NCI-H446 (cell line): Measurements from ENCODE around the gene ZBTB2.
"Not testable (repeated sequence)": the region's sequence is repeated elsewhere in the genome, so short reads cannot be mapped to it uniquely, and the experiment has no call there.

Source experiments
- DNase-seq, 2 experiments: peaks; one replicate each; lab custom pipeline; 2025; lab: John Stamatoyannopoulos, UW

ZBTB2 gene

GRCh38 chr6:151372164-151372563, 19.2 kb downstream of the ZBTB2 start:
- DNase-seq, result no peak

DNA sequence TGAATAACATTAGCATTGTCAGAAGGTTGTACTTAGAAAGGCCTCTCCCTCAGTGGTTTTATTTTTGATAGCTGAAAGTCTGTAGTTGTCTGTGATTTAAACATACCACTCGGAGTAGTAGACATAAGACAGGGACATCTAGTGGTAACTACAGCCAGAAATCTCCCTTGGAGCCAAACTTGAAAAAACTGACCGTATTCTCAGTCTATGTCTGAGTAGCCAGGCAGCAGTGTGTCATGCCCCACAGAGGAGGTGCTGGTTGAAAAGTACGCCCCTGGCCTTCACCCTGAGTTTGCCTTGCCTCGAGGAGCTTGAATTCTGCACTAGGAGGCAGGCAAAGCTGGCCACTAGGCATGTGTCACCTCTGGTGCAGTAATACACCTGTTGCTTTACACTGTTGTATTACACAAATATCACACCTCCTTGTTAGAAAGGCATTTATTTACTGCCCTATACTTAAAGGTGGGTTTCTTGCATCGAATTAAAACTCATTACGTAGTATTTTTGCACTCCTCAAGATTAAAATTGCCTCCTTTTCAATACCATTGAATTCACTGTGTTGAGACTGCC, 20.8 kb downstream of the ZBTB2 start:
- DNase-seq, result no peak

DNA sequence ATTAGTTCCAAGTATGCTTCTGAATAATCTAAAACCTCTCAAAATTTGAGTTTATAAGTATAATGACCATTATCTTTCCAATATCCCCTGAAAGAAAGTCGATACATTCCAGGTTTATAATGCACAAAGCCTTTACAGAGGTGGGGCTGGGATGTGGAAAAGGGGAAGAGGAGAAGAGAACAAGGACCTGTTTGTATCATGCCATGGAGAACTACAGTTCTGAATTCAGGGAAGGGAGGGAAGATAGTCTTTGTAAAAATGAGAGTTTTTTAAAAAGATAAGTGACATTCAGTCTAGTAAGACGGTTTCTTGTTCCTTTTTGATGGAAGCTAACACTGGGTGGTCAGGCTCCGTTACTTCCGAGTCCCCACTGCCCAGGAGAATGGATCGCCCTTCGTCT, 26.1 kb downstream of the ZBTB2 start:
- no peak for DNase-seq

- DNase-seq, result no peak
These were observed 31.9 kb downstream of the ZBTB2 start for GRCh38 chr6:151359486-151359885.

DNA sequence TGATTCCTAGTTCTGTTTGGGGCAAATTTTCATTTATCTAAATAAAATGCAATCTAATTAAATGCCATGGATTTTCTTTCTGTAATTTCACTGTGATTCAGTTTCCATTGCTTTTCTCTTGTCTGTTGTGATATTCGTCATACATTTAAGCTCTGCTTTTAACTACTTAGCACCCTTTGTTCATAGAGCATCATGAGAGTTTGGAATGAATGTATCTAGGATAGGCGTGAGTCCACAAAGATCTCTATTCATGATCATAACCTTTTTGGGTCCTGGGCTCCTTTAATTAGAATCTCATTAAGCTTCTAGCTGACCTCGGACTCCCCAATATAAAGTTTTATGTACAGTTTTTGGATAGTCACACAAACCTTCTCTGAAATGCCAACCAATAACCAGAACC, 32.9 kb downstream of the ZBTB2 start:
- DNase-seq, result no peak

DNA sequence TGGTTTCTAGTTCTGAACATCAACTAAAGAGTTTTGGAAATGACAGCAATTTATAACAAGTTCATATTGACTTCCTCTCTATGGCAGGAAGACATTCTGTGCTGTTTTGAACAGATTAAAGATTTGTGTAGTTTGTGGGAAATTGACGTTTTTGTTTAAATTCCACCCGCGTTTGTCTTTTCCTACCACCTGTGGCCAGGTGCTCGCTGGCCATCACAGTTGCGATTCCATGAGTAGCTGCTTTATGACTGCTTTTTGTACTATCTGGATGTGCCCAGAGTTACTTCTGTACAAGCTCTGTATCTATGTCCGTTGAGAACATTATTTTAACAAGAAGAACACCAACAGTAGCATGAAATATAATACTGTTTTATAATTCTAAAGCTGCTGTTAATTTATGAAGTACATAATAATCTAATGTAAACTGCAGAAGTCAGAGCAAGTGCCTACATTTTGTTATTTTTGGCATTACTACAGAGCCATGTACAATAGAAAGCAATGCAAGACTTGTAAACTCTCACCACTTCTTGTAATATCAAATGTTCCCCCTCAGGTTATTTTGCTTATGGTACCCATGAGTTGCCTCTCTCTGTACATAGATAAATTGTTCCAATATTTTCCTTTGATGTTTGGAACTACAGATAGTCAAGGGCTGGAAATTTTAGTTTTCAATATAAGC, 33.5 kb downstream of the ZBTB2 start:
- no peak for DNase-seq

DNA sequence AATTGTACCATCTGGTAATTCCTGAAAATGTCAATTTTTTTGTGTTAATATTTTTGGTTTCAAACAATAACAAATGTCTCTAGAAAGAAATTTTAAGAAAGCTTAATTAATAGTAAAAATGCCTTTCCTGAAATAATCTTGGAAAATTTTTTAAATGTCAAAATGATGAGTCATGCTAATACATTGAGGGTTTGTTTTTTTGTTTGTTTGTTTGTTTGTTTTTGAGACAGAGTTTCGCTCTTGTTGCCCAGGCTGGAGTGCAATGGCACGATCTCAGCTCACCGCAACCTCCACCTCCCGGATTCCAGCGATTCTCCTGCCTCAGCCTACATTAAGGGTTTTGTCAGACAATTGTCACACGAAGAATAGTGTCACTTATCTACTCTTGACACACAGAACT, 34.4 kb downstream of the ZBTB2 start:
- DNase-seq, result not testable (repeated sequence)

DNA sequence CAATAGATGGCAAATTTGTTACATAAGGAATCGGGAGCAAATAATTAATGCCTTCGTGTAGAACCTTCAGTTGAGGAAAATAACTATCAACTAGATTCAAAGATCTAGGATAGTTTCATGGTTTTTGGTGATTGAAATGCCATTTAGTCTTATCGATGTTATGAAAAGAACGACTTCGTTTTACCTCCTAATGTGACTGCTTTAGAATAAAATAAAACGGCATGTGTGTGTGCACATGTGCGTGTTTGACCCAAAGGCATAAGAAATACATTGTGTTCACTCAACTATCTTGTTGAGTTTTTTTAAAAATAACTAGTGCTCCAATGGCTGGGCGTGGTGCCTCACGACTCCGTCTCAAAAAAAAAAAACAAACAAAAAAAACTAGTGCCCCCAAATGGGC, 37.6 kb downstream of the ZBTB2 start:
- no peak for DNase-seq

DNA sequence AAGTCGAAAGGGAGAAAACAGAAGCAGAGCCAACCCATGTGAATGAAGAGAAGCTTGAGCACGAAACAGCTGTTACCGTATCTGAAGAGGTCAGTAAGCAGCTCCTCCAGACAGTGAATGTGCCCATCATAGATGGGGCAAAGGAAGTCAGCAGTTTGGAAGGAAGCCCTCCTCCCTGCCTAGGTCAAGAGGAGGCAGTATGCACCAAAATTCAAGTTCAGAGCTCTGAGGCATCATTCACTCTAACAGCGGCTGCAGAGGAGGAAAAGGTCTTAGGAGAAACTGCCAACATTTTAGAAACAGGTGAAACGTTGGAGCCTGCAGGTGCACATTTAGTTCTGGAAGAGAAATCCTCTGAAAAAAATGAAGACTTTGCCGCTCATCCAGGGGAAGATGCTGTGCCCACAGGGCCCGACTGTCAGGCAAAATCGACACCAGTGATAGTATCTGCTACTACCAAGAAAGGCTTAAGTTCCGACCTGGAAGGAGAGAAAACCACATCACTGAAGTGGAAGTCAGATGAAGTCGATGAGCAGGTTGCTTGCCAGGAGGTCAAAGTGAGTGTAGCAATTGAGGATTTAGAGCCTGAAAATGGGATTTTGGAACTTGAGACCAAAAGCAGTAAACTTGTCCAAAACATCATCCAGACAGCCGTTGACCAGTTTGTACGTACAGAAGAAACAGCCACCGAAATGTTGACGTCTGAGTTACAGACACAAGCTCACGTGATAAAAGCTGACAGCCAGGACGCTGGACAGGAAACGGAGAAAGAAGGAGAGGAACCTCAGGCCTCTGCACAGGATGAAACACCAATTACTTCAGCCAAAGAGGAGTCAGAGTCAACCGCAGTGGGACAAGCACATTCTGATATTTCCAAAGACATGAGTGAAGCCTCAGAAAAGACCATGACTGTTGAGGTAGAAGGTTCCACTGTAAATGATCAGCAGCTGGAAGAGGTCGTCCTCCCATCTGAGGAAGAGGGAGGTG, 38.7 kb downstream of the ZBTB2 start:
- no peak for DNase-seq

DNA sequence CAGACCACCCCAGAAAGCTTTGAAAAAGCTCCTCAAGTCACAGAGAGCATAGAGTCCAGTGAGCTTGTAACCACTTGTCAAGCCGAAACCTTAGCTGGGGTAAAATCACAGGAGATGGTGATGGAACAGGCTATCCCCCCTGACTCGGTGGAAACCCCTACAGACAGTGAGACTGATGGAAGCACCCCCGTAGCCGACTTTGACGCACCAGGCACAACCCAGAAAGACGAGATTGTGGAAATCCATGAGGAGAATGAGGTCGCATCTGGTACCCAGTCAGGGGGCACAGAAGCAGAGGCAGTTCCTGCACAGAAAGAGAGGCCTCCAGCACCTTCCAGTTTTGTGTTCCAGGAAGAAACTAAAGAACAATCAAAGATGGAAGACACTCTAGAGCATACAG, 39.6 kb downstream of the ZBTB2 start:
- no peak for DNase-seq

- DNase-seq, result no peak
These were observed 40.1 kb downstream of the ZBTB2 start for GRCh38 chr6:151351146-151351700.

GRCh38 chr6:151350442-151351145, 40.8 kb downstream of the ZBTB2 start:
- no peak for DNase-seq

- no peak for DNase-seq
These were observed 41.6 kb downstream of the ZBTB2 start for GRCh38 chr6:151349651-151350270.

GRCh38 chr6:151342750-151343149, 48.6 kb downstream of the ZBTB2 start:
- not testable (repeated sequence) for DNase-seq

- DNase-seq, result no peak
These were observed 49.7 kb downstream of the ZBTB2 start for GRCh38 chr6:151341476-151342195.

DNA sequence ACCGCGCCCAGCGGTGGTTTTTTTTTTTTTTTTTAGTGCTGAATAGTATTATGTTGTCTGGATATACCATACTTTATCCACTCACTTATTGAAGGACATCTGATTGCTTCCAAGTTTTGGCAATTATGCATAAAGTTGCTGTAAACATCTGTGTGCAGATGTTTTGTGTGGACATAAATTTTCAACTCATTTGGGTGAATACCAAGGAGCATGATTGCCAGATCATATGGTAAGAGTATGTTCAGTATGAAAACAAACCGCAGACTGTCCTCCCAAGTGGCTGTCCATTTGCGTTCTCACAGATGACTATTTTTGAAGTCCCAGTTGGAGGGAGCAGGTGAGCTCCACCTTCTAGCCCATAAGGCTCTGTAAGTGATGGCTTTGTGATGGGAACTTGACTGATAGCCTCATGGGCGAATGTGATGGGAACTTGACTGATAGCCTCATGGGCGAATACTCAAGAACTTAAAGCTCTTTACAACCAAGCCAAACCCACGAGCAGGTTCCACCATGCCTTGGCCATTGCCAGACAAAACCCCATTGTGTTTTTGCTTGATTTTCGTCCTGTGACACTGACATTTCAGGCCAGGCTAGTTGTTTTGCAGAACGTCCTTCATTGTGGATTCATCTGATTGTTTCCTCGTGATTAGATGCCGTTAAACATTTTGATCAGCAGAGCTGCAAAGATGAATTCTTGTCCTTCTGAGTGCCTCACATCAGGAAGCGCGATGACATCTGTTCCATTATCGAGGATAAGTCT, 51.0 kb downstream of the ZBTB2 start:
- no peak for DNase-seq

- DNase-seq, result no peak
These were observed 52.0 kb downstream of the ZBTB2 start for GRCh38 chr6:151339369-151339768.

DNA sequence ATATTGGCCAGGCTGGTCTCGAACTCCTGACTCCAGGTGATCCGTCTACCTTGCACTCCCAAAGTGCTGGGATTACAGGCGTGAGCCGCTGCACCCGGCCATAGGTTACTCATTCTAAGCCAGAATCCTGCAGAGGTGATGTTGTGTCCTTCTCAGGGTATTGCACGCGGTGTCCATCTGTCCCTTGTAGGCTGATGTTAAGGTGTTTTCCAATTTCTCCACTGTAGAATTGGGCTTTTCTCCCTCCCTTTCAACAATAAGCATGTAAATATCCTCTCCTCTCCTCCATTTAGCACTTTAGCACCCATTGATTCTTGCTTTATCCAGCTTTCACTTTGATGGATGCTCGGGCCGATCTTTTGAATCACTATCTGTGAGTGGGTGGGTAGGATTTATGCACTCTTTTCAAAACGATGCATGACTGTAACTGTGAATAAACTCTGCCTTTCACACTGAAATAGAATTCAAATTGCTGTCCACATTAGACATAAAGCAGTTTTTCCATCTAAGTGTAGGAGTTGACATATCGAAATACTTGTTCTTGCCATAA, 52.6 kb downstream of the ZBTB2 start:
- no peak for DNase-seq

- DNase-seq, result no peak
These were observed 55.4 kb downstream of the ZBTB2 start for GRCh38 chr6:151335930-151336329.
